Measurements from ENCODE around the gene MAST2. TPM values are rescaled to one million over a fixed set of nuclear protein-coding genes. Genes with fewer than 3 reads are reported as not detected.

Gene MAST2
- polyA plus RNA-seq, 3 donors from 2014 or later, result 1.4 to 7.9 (median 7.4) TPM

DNA sequence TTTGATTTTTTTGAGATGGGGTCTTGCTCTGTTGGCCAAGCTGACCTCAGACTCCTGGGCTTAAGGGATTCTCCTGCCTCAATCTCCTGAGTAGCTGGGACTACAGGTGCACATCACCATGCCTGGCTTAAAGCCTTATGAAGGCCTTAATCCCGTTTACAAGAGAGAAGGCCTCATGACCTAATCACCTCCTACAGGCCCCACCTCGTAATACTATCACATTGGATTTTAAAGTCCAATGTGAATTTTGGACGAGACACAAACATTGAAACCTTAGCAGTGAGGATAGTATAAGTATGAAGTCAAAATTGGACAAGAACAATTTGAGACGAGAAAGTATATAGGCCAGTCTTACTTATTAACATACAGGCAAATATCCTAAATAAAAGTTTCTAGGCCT lies 73.9 kb downstream of the MAST2 start:
- Mint-ChIP-seq H3K4me3 (no peak overlapping the region), H3K27me3 (ENCODE audit: low read depth in 3 of 3) (no peaks in the 10 kb centered on the region), H3K9me3 (no peaks in the 10 kb centered on the region), H3K27ac (no peak overlapping the region), H3K4me1 (no peaks in the 10 kb centered on the region), H3K36me3 (no peaks in the 10 kb centered on the region)
- no peak for DNase-seq

DNA sequence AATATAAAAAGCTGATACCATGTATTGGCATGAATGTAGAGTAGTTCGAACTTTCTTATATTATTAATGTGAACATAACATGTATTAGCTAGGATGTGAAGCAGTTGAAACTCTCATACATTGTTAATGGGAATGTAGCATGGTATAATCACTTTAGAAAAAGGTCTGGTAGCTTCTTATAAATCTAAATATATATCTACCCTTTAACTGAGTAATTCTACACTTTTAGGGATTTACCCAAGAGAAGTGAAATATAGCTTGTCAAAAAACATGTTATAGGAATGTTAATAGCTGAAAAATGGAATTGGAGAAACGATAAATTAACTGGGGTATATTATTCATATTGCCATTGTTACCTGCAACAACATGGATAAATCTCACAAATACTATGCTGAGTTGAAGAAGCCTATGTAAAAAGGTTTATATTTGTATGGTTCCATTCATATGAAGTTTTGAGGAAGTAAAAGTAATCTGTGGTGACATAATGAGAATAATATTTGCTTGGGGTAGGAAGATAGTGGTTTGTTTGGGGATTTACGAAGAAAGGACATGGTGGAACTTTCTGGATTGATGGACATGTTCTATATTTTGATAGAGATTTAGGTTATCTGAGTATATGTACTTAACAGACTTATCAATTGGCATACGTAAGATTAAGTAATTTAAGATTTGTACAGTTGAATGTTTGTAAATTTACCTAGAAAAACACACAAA lies 76.6 kb downstream of the MAST2 start:
- H3K27me3 Mint-ChIP-seq (ENCODE audit: low read depth in 3 of 3), result no peaks in the 10 kb centered on the region
- peaks cover 0 to 4% (median 0%) of the 10 kb centered on the region in 3 donors for H3K36me3 Mint-ChIP-seq
- H3K27ac Mint-ChIP-seq, result no peak overlapping the region
- no peak for DNase-seq
- no peaks in the 10 kb centered on the region for H3K9me3 Mint-ChIP-seq
- H3K4me3 Mint-ChIP-seq, result no peak overlapping the region
- no peaks in the 10 kb centered on the region for H3K4me1 Mint-ChIP-seq

DNA sequence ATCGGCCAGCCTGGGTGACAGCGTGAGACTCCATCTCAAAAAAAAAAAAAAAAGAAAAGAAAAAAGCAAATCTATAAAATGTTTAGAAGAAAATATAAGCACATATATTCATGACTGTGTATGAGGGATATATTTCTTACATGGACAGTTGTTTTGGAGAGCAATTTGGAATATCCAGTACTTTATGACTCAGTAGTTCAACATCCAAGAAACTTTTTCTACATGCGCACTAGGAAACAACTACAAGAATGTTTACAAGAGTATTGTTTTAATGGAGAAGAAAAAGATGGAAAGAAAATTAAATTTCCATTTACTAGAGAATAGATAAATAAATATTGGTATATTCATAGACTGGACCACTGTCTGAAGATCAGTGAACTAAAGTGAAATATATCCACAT lies 77.5 kb downstream of the MAST2 start:
- Mint-ChIP-seq H3K9me3 (no peaks in the 10 kb centered on the region), H3K27me3 (ENCODE audit: low read depth in 3 of 3) (no peaks in the 10 kb centered on the region), H3K4me1 (no peaks in the 10 kb centered on the region), H3K4me3 (no peak overlapping the region), H3K27ac (no peak overlapping the region), H3K36me3 (peaks cover 0 to 4% (median 0%) of the 10 kb centered on the region in 3 donors)
- DNase-seq, result no peak

DNA sequence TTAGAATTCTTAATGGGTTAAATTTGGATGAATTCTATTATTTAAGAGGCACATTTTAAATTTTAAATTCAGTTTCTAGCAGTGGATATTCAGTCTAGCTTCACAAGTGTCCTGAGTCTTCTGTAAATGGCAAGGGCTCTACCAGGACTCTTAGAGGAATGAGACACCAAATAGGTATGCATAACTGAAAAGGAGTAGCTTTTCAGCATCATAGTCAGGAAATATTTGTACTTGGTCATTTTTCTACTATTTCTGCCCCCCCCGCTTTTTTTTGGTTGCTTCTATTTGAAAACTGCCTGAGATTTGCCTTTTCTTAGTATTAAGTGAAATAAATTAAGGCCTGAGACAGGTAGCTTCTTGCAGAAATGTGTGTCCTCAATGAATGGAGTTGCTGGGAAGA lies 80.2 kb downstream of the MAST2 start:
- peaks cover 0 to under 1% (median 0%) of the 10 kb centered on the region in 3 donors for H3K27me3 Mint-ChIP-seq (ENCODE audit: low read depth in 3 of 3)
- no peak overlapping the region for H3K4me3 Mint-ChIP-seq
- H3K9me3 Mint-ChIP-seq, result no peaks in the 10 kb centered on the region
- peaks cover 0 to 4% (median 0%) of the 10 kb centered on the region in 3 donors for H3K36me3 Mint-ChIP-seq
- no peaks in the 10 kb centered on the region for H3K4me1 Mint-ChIP-seq
- DNase-seq, result no peak
- no peak overlapping the region for H3K27ac Mint-ChIP-seq

DNA sequence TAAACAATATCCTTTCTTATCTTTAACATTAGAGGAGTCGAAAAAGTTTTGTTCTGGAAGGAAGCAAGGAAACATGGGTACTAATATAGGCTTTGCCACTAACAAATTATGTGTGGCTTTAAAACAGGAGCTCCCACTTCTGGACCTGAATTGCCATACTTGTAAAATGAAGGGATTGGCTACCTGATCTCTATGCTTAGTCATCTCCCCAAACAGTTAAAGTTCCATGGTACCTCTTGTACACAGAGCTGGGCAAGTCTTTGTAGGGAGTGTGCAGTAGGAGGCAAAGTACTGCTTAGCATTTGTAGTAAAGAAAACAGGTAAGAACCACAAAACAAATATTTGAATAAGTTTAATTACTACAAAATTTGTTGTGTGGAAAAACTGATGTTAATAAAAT lies 81.3 kb downstream of the MAST2 start:
- no peak for DNase-seq
- Mint-ChIP-seq H3K4me1 (no peaks in the 10 kb centered on the region), H3K4me3 (no peak overlapping the region), H3K27ac (no peak overlapping the region), H3K27me3 (ENCODE audit: low read depth in 3 of 3) (peaks cover 0 to 2% (median 0%) of the 10 kb centered on the region in 3 donors), H3K9me3 (no peaks in the 10 kb centered on the region), H3K36me3 (peaks cover 0 to 4% (median 0%) of the 10 kb centered on the region in 3 donors)

DNA sequence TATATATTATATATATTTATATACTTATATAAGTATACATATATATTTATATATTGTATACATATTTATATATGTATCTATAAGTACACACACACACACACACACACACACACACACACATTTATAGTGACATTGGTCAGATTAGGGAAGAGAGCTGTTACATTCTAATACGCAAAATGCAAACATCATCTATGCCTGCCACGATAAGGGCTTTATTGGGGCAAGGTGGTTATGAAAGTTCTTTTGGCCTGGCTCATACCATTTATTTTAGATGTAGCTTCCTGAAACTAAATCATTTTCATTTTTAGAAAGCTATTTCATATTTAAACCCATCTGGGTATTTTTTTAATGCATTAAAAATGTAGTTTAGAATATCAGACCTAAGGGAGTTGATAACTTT lies 82.8 kb downstream of the MAST2 start:
- no peak for DNase-seq
- H3K36me3 Mint-ChIP-seq, result peaks cover 0 to 8% (median 4%) of the 10 kb centered on the region in 3 donors
- peaks cover 0 to 2% (median 0%) of the 10 kb centered on the region in 3 donors for H3K27me3 Mint-ChIP-seq (ENCODE audit: low read depth in 3 of 3)
- H3K27ac Mint-ChIP-seq, result peak overlapping the region in 1 of 6 donors; percentile 17
- no peak overlapping the region for H3K4me3 Mint-ChIP-seq
- no peaks in the 10 kb centered on the region for H3K9me3 Mint-ChIP-seq
- H3K4me1 Mint-ChIP-seq, result peaks cover 5 to 10% of the 10 kb centered on the region in 2 donors

DNA sequence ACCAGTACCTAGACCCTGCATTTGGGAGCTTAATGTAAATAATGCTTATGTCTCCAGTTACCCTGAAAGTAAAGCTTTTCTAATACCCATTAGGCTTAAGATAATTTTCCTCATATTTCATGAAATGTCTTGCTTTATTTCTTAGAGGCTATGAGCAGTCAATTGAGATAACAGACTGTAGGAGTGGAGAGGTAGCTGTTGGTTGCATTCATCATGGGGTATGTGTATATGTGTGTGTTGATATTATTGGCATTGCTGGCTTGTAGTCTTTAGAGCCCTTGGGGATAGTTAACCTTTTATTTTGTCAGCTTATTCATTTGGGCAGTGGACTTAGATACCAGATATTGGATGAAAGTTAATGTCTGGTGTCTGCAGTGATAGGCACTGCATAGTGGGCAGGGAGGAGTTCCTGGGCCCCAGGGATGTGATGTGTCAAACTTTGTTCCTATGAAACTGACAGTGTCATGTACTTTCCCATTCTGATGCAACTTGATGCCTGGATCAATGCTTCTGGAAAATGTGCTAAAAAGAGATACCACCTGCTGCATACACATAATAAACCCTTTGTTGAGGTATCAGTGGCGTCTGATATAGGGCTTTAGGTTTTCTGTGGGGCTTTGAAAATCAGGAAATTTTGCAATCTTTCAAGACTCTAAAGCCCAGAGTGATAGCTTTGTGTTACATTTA lies 83.9 kb downstream of the MAST2 start:
- no peaks in the 10 kb centered on the region for H3K9me3 Mint-ChIP-seq
- H3K27me3 Mint-ChIP-seq (ENCODE audit: low read depth in 3 of 3), result peaks cover 0 to 2% (median 0%) of the 10 kb centered on the region in 3 donors
- peaks cover 5 to 10% of the 10 kb centered on the region in 2 donors for H3K4me1 Mint-ChIP-seq
- no peak overlapping the region for H3K4me3 Mint-ChIP-seq
- H3K36me3 Mint-ChIP-seq, result peaks cover 0 to 8% (median 4%) of the 10 kb centered on the region in 3 donors
- H3K27ac Mint-ChIP-seq, result no peak overlapping the region
- DNase-seq, result no peak

DNA sequence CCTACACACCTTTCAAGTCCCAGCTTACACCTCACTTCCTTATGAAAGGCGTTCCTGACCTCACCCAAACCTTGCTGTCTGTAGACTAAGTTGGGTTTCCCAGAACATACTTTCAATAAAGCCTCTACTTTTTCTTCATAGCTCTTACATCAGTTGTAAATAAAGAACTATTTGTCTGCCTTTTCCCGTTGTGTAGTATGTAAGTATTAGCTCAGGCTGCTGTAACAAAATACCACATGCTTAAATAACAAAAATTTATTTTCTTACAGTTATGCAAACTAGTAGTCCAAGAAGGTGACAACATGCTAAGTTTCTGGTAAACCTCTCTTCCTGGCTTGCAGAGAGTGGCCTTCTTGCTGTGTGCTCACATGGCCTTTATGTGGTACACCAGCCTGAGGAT lies 86.7 kb downstream of the MAST2 start:
- H3K27me3 Mint-ChIP-seq (ENCODE audit: low read depth in 3 of 3), result peaks cover 0 to 2% (median 0%) of the 10 kb centered on the region in 3 donors
- H3K9me3 Mint-ChIP-seq, result no peaks in the 10 kb centered on the region
- DNase-seq, result no peak
- H3K27ac Mint-ChIP-seq, result no peak overlapping the region
- no peak overlapping the region for H3K4me3 Mint-ChIP-seq
- peaks cover 0 to 8% (median 0%) of the 10 kb centered on the region in 3 donors for H3K36me3 Mint-ChIP-seq
- H3K4me1 Mint-ChIP-seq, result peaks cover 5 to 10% of the 10 kb centered on the region in 2 donors

DNA sequence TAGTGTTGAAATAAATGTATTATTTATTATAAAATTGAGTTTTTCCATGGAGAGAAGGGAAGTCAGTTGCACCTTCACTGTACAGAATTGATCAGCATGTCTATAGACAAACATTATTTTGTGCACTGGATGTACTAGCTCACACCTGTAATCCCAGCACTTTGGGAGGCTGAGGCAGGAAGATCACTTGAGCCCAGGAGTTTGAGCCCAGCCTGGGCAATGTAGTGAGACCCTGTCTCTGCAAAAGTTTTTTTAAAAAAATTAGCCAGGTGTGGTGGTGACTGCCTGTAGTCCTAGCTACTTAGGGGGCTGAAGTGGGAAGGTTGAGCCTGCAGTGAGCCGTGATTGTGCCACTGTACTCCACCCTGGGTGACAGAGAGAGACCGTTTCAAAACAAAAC lies 87.7 kb downstream of the MAST2 start:
- H3K27me3 Mint-ChIP-seq (ENCODE audit: low read depth in 3 of 3), result peaks cover 0 to 2% (median 0%) of the 10 kb centered on the region in 3 donors
- no peak overlapping the region for H3K4me3 Mint-ChIP-seq
- H3K9me3 Mint-ChIP-seq, result no peaks in the 10 kb centered on the region
- DNase-seq, result no peak
- peaks cover 5 to 10% of the 10 kb centered on the region in 2 donors for H3K4me1 Mint-ChIP-seq
- H3K36me3 Mint-ChIP-seq, result peaks cover 0 to 8% (median 0%) of the 10 kb centered on the region in 3 donors
- no peak overlapping the region for H3K27ac Mint-ChIP-seq

DNA sequence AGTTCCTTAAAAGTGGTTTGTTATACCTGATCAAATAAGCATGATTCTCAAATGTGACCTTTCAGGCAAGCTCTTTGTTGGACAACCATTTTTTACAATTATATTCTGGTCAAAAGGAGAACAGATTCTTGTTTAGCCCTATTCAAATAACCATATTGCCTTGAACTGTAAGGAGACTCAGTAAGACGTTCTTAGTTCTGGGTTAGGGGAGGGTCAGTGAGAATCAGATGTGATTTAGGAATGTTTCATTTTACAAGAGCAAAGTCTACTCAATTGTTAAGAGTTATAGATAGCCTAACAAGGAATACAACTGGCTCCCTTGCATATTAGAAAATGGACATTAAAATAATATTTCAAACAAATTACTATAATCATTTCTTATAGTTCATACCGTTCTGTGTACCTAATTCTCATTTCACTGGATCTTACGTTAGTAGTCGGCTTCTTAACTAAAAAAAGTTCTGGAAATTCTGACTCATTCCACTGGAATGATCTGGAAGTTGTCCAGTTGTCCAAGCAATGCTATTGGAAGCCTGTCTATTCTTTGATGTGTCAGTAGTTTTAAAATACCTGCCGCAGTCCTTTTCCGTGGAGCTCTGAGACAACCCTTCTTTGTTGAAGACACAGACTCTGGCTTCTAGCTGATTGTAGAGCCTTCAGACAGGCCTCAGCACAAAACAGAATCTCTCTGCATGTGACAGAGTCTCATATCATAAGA lies 88.8 kb downstream of the MAST2 start:
- Mint-ChIP-seq H3K4me1 (peaks cover 5 to 10% of the 10 kb centered on the region in 2 donors), H3K27me3 (ENCODE audit: low read depth in 3 of 3) (peaks cover 0 to 2% (median 0%) of the 10 kb centered on the region in 3 donors), H3K4me3 (no peak overlapping the region), H3K27ac (no peak overlapping the region), H3K36me3 (peaks cover 0 to 8% (median 0%) of the 10 kb centered on the region in 3 donors), H3K9me3 (no peaks in the 10 kb centered on the region)
- no peak for DNase-seq

DNA sequence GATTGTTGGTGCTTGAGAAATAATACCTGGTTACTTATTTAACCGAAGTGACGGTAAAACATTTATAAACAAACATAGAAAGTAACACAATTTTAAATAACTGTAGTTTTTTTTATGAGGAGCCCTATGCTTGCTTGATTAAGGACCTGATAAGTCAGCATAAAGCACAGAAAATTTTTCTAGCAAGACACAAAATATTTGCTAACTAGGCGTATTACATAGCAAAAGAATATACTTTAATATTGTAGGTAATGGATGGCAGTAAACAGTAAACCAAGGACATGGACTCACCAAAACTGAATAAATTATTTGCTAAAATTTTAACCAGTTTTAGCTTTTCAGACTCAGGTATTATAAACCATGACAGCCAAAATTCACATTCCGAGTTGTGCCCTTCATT lies 90.9 kb downstream of the MAST2 start:
- Mint-ChIP-seq H3K27me3 (ENCODE audit: low read depth in 3 of 3) (no peaks in the 10 kb centered on the region), H3K9me3 (no peaks in the 10 kb centered on the region), H3K4me3 (no peak overlapping the region), H3K36me3 (peaks cover 0 to 8% (median 0%) of the 10 kb centered on the region in 3 donors), H3K4me1 (peaks cover 5 to 10% of the 10 kb centered on the region in 2 donors), H3K27ac (no peak overlapping the region)
- DNase-seq, result no peak

DNA sequence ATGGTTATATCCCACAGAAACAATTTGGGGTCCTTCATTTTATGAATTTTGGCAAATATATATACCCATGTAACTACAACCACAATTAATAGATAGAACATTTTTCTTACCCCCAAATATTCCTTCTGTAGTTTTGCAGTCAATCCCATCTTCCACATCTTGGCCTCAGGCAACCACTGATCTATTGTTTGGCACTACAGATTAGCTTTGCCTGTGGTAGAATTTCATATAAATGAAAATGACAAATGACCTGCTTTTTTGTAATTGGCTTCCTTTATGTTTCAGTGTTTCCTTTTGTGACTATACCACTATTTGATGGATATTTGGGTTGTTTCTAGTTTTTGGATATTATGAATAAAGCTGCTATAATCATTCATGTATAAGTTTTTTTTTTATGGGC lies 91.5 kb downstream of the MAST2 start:
- Mint-ChIP-seq H3K4me1 (peaks cover 4 to 8% of the 10 kb centered on the region in 2 donors), H3K4me3 (no peak overlapping the region), H3K27me3 (ENCODE audit: low read depth in 3 of 3) (no peaks in the 10 kb centered on the region), H3K36me3 (peaks cover 0 to 6% (median 0%) of the 10 kb centered on the region in 3 donors), H3K9me3 (no peaks in the 10 kb centered on the region), H3K27ac (no peak overlapping the region)
- DNase-seq, result no peak

DNA sequence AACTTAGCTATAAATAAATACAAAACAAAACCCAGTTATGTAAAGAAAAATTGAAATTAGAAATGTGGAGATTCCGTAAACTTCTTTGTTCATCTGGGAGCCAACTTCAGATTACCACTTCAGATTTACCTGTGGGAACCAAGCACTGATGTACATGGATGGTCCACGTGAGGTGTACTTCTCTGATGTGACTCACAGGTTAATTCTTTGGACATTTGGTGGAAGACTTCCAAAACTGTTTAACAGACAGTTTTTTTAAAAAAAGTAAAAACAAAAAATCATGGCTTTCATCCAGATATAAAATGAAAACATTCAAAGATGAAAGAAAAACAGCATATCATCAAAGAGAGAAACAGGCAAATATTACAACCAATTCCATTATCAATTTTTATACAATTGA lies 92.0 kb downstream of the MAST2 start:
- no peaks in the 10 kb centered on the region for H3K9me3 Mint-ChIP-seq

DNA sequence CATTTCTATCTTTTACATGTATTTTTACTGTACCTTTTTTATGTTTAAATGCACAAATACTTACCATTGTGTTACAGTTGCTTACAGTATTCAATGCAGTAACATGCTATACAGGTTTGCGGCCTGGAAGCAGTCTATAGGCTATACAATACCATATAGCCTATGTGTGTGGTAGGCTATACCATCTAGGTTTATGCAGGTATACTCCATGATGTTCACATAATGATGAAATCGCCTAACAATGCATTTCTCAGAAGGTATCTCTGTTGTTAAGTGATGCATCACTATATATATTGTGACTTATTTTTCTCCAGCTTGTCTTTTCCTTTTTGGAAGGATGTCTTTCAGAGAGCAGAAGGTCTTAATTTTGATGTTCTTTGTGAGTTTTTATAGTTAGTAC lies 103.5 kb downstream of the MAST2 start:
- H3K4me3 Mint-ChIP-seq, result no peak overlapping the region
- no peaks in the 10 kb centered on the region for H3K36me3 Mint-ChIP-seq
- no peaks in the 10 kb centered on the region for H3K9me3 Mint-ChIP-seq
- peaks cover 0 to 2% (median 0%) of the 10 kb centered on the region in 3 donors for H3K27me3 Mint-ChIP-seq (ENCODE audit: low read depth in 3 of 3)
- no peak for DNase-seq
- H3K4me1 Mint-ChIP-seq, result peaks cover 0 to 5% of the 10 kb centered on the region in 2 donors
- no peak overlapping the region for H3K27ac Mint-ChIP-seq

More for the DNA sequence above, 92.0 kb downstream of the MAST2 start:
- peaks cover under 1 to 3% of the 10 kb centered on the region in 2 donors for H3K4me1 Mint-ChIP-seq
- DNase-seq, result no peak
- H3K36me3 Mint-ChIP-seq, result peaks cover 0 to 2% (median 0%) of the 10 kb centered on the region in 3 donors
- no peaks in the 10 kb centered on the region for H3K27me3 Mint-ChIP-seq (ENCODE audit: low read depth in 3 of 3)
- no peak overlapping the region for H3K27ac Mint-ChIP-seq
- H3K4me3 Mint-ChIP-seq, result no peak overlapping the region
